Measurements from ENCODE around the gene HLA-F.

Gene HLA-F

GRCh38 chr6:29741592-29741991, 18.4 kb downstream of the HLA-F start:
- in situ Hi-C loops (cut with MboI; ENCODE audit: low sequenced_read_pairs) = loop anchor here (25.0 kb wide), 1 partner anchor 271 kb away; no protein-coding TSS in a partner anchor

- in situ Hi-C loops (cut with MboI; ENCODE audit: low sequenced_read_pairs) = loop anchor here (25.0 kb wide), 1 partner anchor 270 kb away; no protein-coding TSS in a partner anchor
Observed at GRCh38 chr6:29742127-29742526, 18.9 kb downstream of the HLA-F start.

GRCh38 chr6:29743025-29743424, 19.8 kb downstream of the HLA-F start:
- in situ Hi-C loops (cut with MboI; ENCODE audit: low sequenced_read_pairs) = loop anchor here (25.0 kb wide), 1 partner anchor 269 kb away; no protein-coding TSS in a partner anchor

GRCh38 chr6:29743568-29743967, 20.3 kb downstream of the HLA-F start:
- in situ Hi-C loops (cut with MboI; ENCODE audit: low sequenced_read_pairs) = loop anchor here (25.0 kb wide), 1 partner anchor 269 kb away; no protein-coding TSS in a partner anchor

- in situ Hi-C loops (cut with MboI; ENCODE audit: low sequenced_read_pairs) = loop anchor here (25.0 kb wide), 1 partner anchor 268 kb away; no protein-coding TSS in a partner anchor
Observed at GRCh38 chr6:29744131-29744530, 20.9 kb downstream of the HLA-F start.

GRCh38 chr6:29744621-29745020, 21.4 kb downstream of the HLA-F start:
- in situ Hi-C loops (cut with MboI; ENCODE audit: low sequenced_read_pairs) = loop anchor here (25.0 kb wide), 1 partner anchor 268 kb away; no protein-coding TSS in a partner anchor

GRCh38 chr6:29745386-29745785, 22.2 kb downstream of the HLA-F start:
- in situ Hi-C loops (cut with MboI; ENCODE audit: low sequenced_read_pairs) = loop anchor here (25.0 kb wide), 1 partner anchor 267 kb away; no protein-coding TSS in a partner anchor

- in situ Hi-C loops (cut with MboI; ENCODE audit: low sequenced_read_pairs) = loop anchor here (25.0 kb wide), 1 partner anchor 266 kb away; no protein-coding TSS in a partner anchor
Observed at GRCh38 chr6:29745855-29746449, 22.7 kb downstream of the HLA-F start.

GRCh38 chr6:29746846-29747687, 23.8 kb downstream of the HLA-F start:
- in situ Hi-C loops (cut with MboI; ENCODE audit: low sequenced_read_pairs) = loop anchor here (25.0 kb wide), 1 partner anchor 265 kb away; no protein-coding TSS in a partner anchor

GRCh38 chr6:29747688-29748250, 24.5 kb downstream of the HLA-F start:
- in situ Hi-C loops (cut with MboI; ENCODE audit: low sequenced_read_pairs) = loop anchor here (25.0 kb wide), 1 partner anchor 265 kb away; no protein-coding TSS in a partner anchor

GRCh38 chr6:29748391-29749307, 25.4 kb downstream of the HLA-F start:
- in situ Hi-C loops (cut with MboI; ENCODE audit: low sequenced_read_pairs) = loop anchor here (25.0 kb wide), 1 partner anchor 264 kb away; no protein-coding TSS in a partner anchor

GRCh38 chr6:29749308-29749662, 26.1 kb downstream of the HLA-F start:
- in situ Hi-C loops (cut with MboI; ENCODE audit: low sequenced_read_pairs) = loop anchor here (25.0 kb wide), 1 partner anchor 263 kb away; no protein-coding TSS in a partner anchor

GRCh38 chr6:29749668-29750067, 26.4 kb downstream of the HLA-F start:
- in situ Hi-C loops (cut with MboI; ENCODE audit: low sequenced_read_pairs) = loop anchor here (25.0 kb wide), 1 partner anchor 263 kb away; no protein-coding TSS in a partner anchor

- in situ Hi-C loops (cut with MboI; ENCODE audit: low sequenced_read_pairs) = no loop called here
Observed at GRCh38 chr6:29750709-29751108, 27.5 kb downstream of the HLA-F start.

- in situ Hi-C loops (cut with MboI; ENCODE audit: low sequenced_read_pairs) = no loop called here
Observed at GRCh38 chr6:29751480-29751879, 28.2 kb downstream of the HLA-F start.

GRCh38 chr6:29752451-29753308, 29.4 kb downstream of the HLA-F start:
- in situ Hi-C loops (cut with MboI; ENCODE audit: low sequenced_read_pairs) = no loop called here

GRCh38 chr6:29753309-29753644, 30.0 kb downstream of the HLA-F start:
- in situ Hi-C loops (cut with MboI; ENCODE audit: low sequenced_read_pairs) = no loop called here

GRCh38 chr6:29755295-29755871, 32.1 kb downstream of the HLA-F start:
- in situ Hi-C loops (cut with MboI; ENCODE audit: low sequenced_read_pairs) = no loop called here

- in situ Hi-C loops (cut with MboI; ENCODE audit: low sequenced_read_pairs) = no loop called here
Observed at GRCh38 chr6:29757282-29757681, 34.0 kb downstream of the HLA-F start.
